ENCODE measurements around the gene PIM3.

Gene PIM3

GRCh38 chr22:49962751-49963646 is 2.4 kb downstream of the PIM3 start:
- Histone ChIP-seq H3K4me1 (ENCODE audit: control insufficient read depth, insufficient read depth, low read length) (peaks cover 74% of the 10 kb centered on the region), H3K36me3 (ENCODE audit: control insufficient read depth, insufficient read depth, low read length) (peaks cover 13% of the 10 kb centered on the region), H3K27me3 (ENCODE audit: control insufficient read depth, insufficient read depth, low read length) (no peaks in the 10 kb centered on the region), H3K9ac (ENCODE audit: low read length) (peak overlapping the region; percentile 83), H3K9me3 (ENCODE audit: control insufficient read depth, low read length) (no peaks in the 10 kb centered on the region), H3K4me3 (ENCODE audit: low read length) (peak overlapping the region; percentile 80)

GRCh38 chr22:49963647-49964026 is 3.1 kb downstream of the PIM3 start:
- H3K27me3 ChIP-seq (ENCODE audit: control insufficient read depth, insufficient read depth, low read length), result no peaks in the 10 kb centered on the region
- H3K36me3 ChIP-seq (ENCODE audit: control insufficient read depth, insufficient read depth, low read length), result peaks cover 13% of the 10 kb centered on the region
- no peaks in the 10 kb centered on the region for H3K9me3 ChIP-seq (ENCODE audit: control insufficient read depth, low read length)
- peak overlapping the region; percentile 83 for H3K9ac ChIP-seq (ENCODE audit: low read length)
- peak overlapping the region; percentile 80 for H3K4me3 ChIP-seq (ENCODE audit: low read length)
- peaks cover 72% of the 10 kb centered on the region for H3K4me1 ChIP-seq (ENCODE audit: control insufficient read depth, insufficient read depth, low read length)

GRCh38 chr22:49964136-49965090 is 3.8 kb downstream of the PIM3 start:
- H3K9ac ChIP-seq (ENCODE audit: low read length), result peak overlapping the region; percentile 83

GRCh38 chr22:49965091-49966040 is 4.8 kb downstream of the PIM3 start:
- peaks cover 69% of the 10 kb centered on the region for H3K4me1 ChIP-seq (ENCODE audit: control insufficient read depth, insufficient read depth, low read length)
- H3K9me3 ChIP-seq (ENCODE audit: control insufficient read depth, low read length), result no peaks in the 10 kb centered on the region
- peaks cover 13% of the 10 kb centered on the region for H3K36me3 ChIP-seq (ENCODE audit: control insufficient read depth, insufficient read depth, low read length)
- peak overlapping the region; percentile 4 for H3K4me3 ChIP-seq (ENCODE audit: low read length)
- no peaks in the 10 kb centered on the region for H3K27me3 ChIP-seq (ENCODE audit: control insufficient read depth, insufficient read depth, low read length)
- peak overlapping the region; percentile 83 for H3K9ac ChIP-seq (ENCODE audit: low read length)

More at GRCh38 chr22:49964136-49965090, 3.8 kb downstream of the PIM3 start:
- no peaks in the 10 kb centered on the region for H3K27me3 ChIP-seq (ENCODE audit: control insufficient read depth, insufficient read depth, low read length)
- no peaks in the 10 kb centered on the region for H3K9me3 ChIP-seq (ENCODE audit: control insufficient read depth, low read length)
- H3K36me3 ChIP-seq (ENCODE audit: control insufficient read depth, insufficient read depth, low read length), result peaks cover 13% of the 10 kb centered on the region
- H3K4me1 ChIP-seq (ENCODE audit: control insufficient read depth, insufficient read depth, low read length), result peaks cover 65% of the 10 kb centered on the region
- peak overlapping the region; percentile 4 for H3K4me3 ChIP-seq (ENCODE audit: low read length)

- H3K4me3 ChIP-seq (ENCODE audit: low read length), result no peak overlapping the region
- no peaks in the 10 kb centered on the region for H3K27me3 ChIP-seq (ENCODE audit: control insufficient read depth, insufficient read depth, low read length)
- H3K9ac ChIP-seq (ENCODE audit: low read length), result peak overlapping the region; percentile 53
- H3K9me3 ChIP-seq (ENCODE audit: control insufficient read depth, low read length), result no peaks in the 10 kb centered on the region
- peaks cover 13% of the 10 kb centered on the region for H3K36me3 ChIP-seq (ENCODE audit: control insufficient read depth, insufficient read depth, low read length)
- peaks cover 76% of the 10 kb centered on the region for H3K4me1 ChIP-seq (ENCODE audit: control insufficient read depth, insufficient read depth, low read length)
Observed at GRCh38 chr22:49966041-49966773, 5.6 kb downstream of the PIM3 start.

GRCh38 chr22:49966774-49967705 is 6.5 kb downstream of the PIM3 start:
- Histone ChIP-seq H3K36me3 (ENCODE audit: control insufficient read depth, insufficient read depth, low read length) (peaks cover 13% of the 10 kb centered on the region), H3K27me3 (ENCODE audit: control insufficient read depth, insufficient read depth, low read length) (no peaks in the 10 kb centered on the region), H3K4me1 (ENCODE audit: control insufficient read depth, insufficient read depth, low read length) (peaks cover 82% of the 10 kb centered on the region), H3K4me3 (ENCODE audit: low read length) (no peak overlapping the region), H3K9ac (ENCODE audit: low read length) (peak overlapping the region; percentile 53), H3K9me3 (ENCODE audit: control insufficient read depth, low read length) (no peaks in the 10 kb centered on the region)

- no peak overlapping the region for H3K4me3 ChIP-seq (ENCODE audit: low read length)
- H3K27me3 ChIP-seq (ENCODE audit: control insufficient read depth, insufficient read depth, low read length), result no peaks in the 10 kb centered on the region
- no peaks in the 10 kb centered on the region for H3K9me3 ChIP-seq (ENCODE audit: control insufficient read depth, low read length)
- H3K36me3 ChIP-seq (ENCODE audit: control insufficient read depth, insufficient read depth, low read length), result peaks cover 10% of the 10 kb centered on the region
- H3K9ac ChIP-seq (ENCODE audit: low read length), result peak overlapping the region; percentile 53
- peaks cover 81% of the 10 kb centered on the region for H3K4me1 ChIP-seq (ENCODE audit: control insufficient read depth, insufficient read depth, low read length)
Observed at GRCh38 chr22:49967706-49968208, 7.2 kb downstream of the PIM3 start.

GRCh38 chr22:49968313-49968830 is 7.8 kb downstream of the PIM3 start:
- Histone ChIP-seq H3K4me3 (ENCODE audit: low read length) (no peak overlapping the region), H3K9ac (ENCODE audit: low read length) (peak overlapping the region; percentile 53), H3K27me3 (ENCODE audit: control insufficient read depth, insufficient read depth, low read length) (no peaks in the 10 kb centered on the region), H3K9me3 (ENCODE audit: control insufficient read depth, low read length) (no peaks in the 10 kb centered on the region), H3K4me1 (ENCODE audit: control insufficient read depth, insufficient read depth, low read length) (peaks cover 76% of the 10 kb centered on the region), H3K36me3 (ENCODE audit: control insufficient read depth, insufficient read depth, low read length) (peaks cover 3% of the 10 kb centered on the region)

GRCh38 chr22:49968831-49969661 is 8.5 kb downstream of the PIM3 start:
- H3K4me1 ChIP-seq (ENCODE audit: control insufficient read depth, insufficient read depth, low read length), result peaks cover 69% of the 10 kb centered on the region
- no peak overlapping the region for H3K9ac ChIP-seq (ENCODE audit: low read length)
- no peaks in the 10 kb centered on the region for H3K9me3 ChIP-seq (ENCODE audit: control insufficient read depth, low read length)
- no peaks in the 10 kb centered on the region for H3K36me3 ChIP-seq (ENCODE audit: control insufficient read depth, insufficient read depth, low read length)
- H3K27me3 ChIP-seq (ENCODE audit: control insufficient read depth, insufficient read depth, low read length), result no peaks in the 10 kb centered on the region
- no peak overlapping the region for H3K4me3 ChIP-seq (ENCODE audit: low read length)
